Loucy (cell line): Measurements from ENCODE around the gene SCAND1.

Experiments used
- EZH2phosphoT487 ChIP-seq: fragments of 200-600 bp; IDR thresholded peaks from 2 replicates; pipeline ENCODE4 v1.6.1; 2018; ENCODE audit warnings: antibody characterized with exemption, mild to moderate bottlenecking, moderate library complexity, borderline replicate concordance
- TF ChIP-seq, protein P1 (sequence below): fragments of 200-600 bp; sonication (generic); conservative IDR thresholded peaks from 2 replicates; pipeline ENCODE4 v1.5.1; 2014; ENCODE audit warnings: mild to moderate bottlenecking, antibody characterized with exemption, low read length

DNA sequence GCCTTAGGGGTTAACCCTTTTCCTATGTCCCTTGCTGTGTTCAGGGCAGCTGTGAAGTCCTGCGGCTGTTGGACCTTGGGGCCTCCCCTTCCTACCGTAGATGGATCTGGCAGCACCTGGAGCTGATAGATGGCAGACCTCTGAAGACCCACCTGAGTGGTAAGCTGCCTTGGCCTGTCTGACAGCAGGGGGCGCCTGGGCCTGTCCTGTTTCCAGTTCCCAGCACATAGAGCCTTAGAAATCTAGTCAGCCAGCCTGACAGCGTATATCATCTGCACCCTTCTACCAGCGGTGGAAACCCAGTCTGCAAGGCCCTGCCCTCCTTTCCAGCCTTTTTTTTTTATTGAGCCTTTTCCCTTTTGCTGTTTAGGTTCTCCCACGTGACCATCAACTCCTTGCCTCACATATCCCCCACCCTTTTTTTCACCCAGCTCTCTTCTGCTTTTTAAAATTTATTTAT, 40.7 kb upstream of the SCAND1 start:
- TF ChIP-seq, protein P1, sequence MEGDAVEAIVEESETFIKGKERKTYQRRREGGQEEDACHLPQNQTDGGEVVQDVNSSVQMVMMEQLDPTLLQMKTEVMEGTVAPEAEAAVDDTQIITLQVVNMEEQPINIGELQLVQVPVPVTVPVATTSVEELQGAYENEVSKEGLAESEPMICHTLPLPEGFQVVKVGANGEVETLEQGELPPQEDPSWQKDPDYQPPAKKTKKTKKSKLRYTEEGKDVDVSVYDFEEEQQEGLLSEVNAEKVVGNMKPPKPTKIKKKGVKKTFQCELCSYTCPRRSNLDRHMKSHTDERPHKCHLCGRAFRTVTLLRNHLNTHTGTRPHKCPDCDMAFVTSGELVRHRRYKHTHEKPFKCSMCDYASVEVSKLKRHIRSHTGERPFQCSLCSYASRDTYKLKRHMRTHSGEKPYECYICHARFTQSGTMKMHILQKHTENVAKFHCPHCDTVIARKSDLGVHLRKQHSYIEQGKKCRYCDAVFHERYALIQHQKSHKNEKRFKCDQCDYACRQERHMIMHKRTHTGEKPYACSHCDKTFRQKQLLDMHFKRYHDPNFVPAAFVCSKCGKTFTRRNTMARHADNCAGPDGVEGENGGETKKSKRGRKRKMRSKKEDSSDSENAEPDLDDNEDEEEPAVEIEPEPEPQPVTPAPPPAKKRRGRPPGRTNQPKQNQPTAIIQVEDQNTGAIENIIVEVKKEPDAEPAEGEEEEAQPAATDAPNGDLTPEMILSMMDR, result peak; percentile 88
- TF ChIP-seq EZH2phosphoT487, result no peak
